ENCODE data around the gene ING2.

The ING2 gene

DNA sequence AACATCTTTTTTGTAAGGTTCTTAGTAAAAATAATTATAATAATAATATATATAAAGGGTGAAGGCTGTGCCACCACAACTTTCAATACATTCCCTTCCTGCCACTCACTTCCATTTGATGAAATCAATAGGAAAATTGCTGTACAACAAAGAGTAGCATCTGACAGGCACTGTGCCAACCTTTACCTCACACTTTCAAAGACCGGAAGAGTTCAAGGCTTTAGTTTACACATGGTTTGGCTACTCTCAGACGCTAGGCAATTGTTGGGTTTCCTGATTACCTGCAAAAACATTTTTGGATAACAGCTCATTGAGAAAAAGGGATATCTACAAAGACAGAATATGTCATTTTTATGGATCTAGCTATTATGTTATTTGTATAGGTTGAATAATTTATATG, 5.5 kb upstream of the ING2 start:
- WGBS (ENCODE audit: insufficient coverage): 83% methylated on average over 1 of the region's 2 CpGs

DNA sequence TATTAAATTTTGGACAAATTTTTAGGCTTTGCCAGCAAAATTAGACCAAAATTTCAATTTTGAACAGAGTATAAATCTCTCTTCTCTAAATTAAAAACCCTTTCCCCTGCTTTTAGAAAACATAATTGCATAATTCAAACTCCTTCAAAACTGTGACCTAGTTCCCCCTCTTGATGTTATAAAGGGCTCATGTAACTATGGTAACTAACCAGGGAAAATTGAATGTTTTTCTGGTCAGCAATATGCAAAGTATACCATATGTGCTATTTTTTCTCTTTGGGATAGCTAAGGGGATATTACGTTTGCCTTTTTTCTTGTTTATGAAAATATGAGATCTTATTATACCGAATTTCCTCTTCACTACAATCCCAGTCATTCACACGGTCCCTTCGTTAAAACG, 5.1 kb upstream of the ING2 start:
- Histone ChIP-seq H3K9me3 (ENCODE audit: control extremely low read depth in 1 of 5, control insufficient read depth in 4 of 5, insufficient read depth in 2 of 5, low read depth in 1 of 5, low read length in 4 of 5) (no peaks in the 10 kb centered on the region), H3K36me3 (ENCODE audit: control insufficient read depth in 4 of 4, insufficient read depth in 4 of 4, low read length in 3 of 4) (peaks cover 0 to 6% (median 1%) of the 10 kb centered on the region in 4 experiments), H3K27ac (ENCODE audit: insufficient read depth in 1 of 2, low read depth in 1 of 2, low read length in 2 of 2, poor library complexity in 1 of 2, severe bottlenecking in 2 of 2) (no peak overlapping the region), H3K4me1 (ENCODE audit: control extremely low read depth in 1 of 4, control insufficient read depth in 4 of 4, insufficient read depth in 4 of 4, low read length in 3 of 4) (peaks cover 8 to 24% (median 15%) of the 10 kb centered on the region in 4 experiments), H3K27me3 (replicated peaks in 2 of 5; ENCODE audit: control insufficient read depth in 4 of 5, insufficient read depth in 5 of 5, low read length in 4 of 5) (no peaks in the 10 kb centered on the region), H3K4me3 (ENCODE audit: control insufficient read depth in 1 of 7, extremely low read depth in 1 of 7, insufficient read depth in 4 of 7, low read depth in 2 of 7, low read length in 6 of 7) (no peak overlapping the region)
- POLR2A ChIA-PET: no interaction called here
- WGBS (ENCODE audit: insufficient coverage): no CpG with 5 or more reads among the region's 5 CpGs
- CTCF ChIA-PET: interaction anchor here (1.5 kb wide), 1 partner anchor 17 kb away, joined by 5 read pairs; no protein-coding TSS in a partner anchor
- DNase-seq: peak in 2 of 3 donors; percentile 44 to 45

More for the DNA sequence above, 5.5 kb upstream of the ING2 start:
- CTCF ChIA-PET: interaction anchor here (0.6 to 1.5 kb wide), 4 partner anchors 16 to 167 kb away, joined by 3 to 6 read pairs (median 4); no protein-coding TSS in a partner anchor
- H3K27ac ChIP-seq (ENCODE audit: insufficient read depth in 1 of 2, low read depth in 1 of 2, low read length in 2 of 2, poor library complexity in 1 of 2, severe bottlenecking in 2 of 2): no peak overlapping the region
- POLR2A ChIA-PET: no interaction called here
- peak in 2 of 3 donors; percentile 28 to 34 for DNase-seq
- peaks cover 8 to 24% (median 15%) of the 10 kb centered on the region in 4 experiments for H3K4me1 ChIP-seq (ENCODE audit: control extremely low read depth in 1 of 4, control insufficient read depth in 4 of 4, insufficient read depth in 4 of 4, low read length in 3 of 4)
- no peaks in the 10 kb centered on the region for H3K9me3 ChIP-seq (ENCODE audit: control extremely low read depth in 1 of 5, control insufficient read depth in 4 of 5, insufficient read depth in 2 of 5, low read depth in 1 of 5, low read length in 4 of 5)
- no peaks in the 10 kb centered on the region for H3K27me3 ChIP-seq (replicated peaks in 2 of 5; ENCODE audit: control insufficient read depth in 4 of 5, insufficient read depth in 5 of 5, low read length in 4 of 5)
- H3K4me3 ChIP-seq (ENCODE audit: control insufficient read depth in 1 of 7, extremely low read depth in 1 of 7, insufficient read depth in 4 of 7, low read depth in 2 of 7, low read length in 6 of 7): no peak overlapping the region
- peaks cover 0 to 10% (median 3%) of the 10 kb centered on the region in 4 experiments for H3K36me3 ChIP-seq (ENCODE audit: control insufficient read depth in 4 of 4, insufficient read depth in 4 of 4, low read length in 3 of 4)

DNA sequence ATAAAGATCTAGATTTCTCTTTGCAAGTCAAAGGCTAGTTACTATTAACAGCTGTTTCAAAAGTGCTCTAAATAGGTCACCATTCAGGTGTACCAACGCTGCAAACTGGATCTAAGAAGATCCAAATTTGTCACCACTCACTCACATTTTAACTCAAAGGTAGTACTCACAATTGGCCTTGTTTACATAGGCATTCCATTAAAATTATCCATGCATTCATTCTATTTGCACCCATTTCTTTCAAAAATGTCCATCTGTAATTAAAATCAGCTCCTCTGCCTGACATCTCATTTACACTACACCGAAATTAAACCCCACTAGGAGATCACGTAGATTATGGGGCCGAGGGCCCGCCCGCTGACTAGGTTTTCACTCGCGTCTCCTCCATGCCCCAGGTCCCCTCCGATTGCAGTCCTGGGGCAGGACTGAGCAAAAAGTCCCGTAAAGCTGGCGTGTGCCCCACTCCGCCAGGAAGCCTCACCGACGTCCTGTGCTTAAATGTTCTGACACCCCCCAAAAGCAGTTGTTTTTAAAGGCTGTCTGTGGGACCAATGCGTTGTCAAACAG, 1.3 kb upstream of the ING2 start:
- ChIA-PET CTCF (interaction anchor here (1.0 to 2.3 kb wide), 9 partner anchors 9 to 164 kb away, joined by 3 to 11 read pairs (median 4); no protein-coding TSS in a partner anchor), POLR2A (interaction anchor here (0.6 to 1.6 kb wide), 2 partner anchors 156 to 310 kb away, joined by 3 to 4 read pairs; no protein-coding TSS in a partner anchor)
- Histone ChIP-seq H3K36me3 (ENCODE audit: control insufficient read depth in 4 of 4, insufficient read depth in 4 of 4, low read length in 3 of 4) (no peaks in the 10 kb centered on the region), H3K9me3 (ENCODE audit: control extremely low read depth in 1 of 5, control insufficient read depth in 4 of 5, insufficient read depth in 2 of 5, low read depth in 1 of 5, low read length in 4 of 5) (no peaks in the 10 kb centered on the region), H3K27me3 (replicated peaks in 2 of 5; ENCODE audit: control insufficient read depth in 4 of 5, insufficient read depth in 5 of 5, low read length in 4 of 5) (no peaks in the 10 kb centered on the region), H3K4me3 (ENCODE audit: control insufficient read depth in 1 of 7, extremely low read depth in 1 of 7, insufficient read depth in 4 of 7, low read depth in 2 of 7, low read length in 6 of 7) (peak overlapping the region; percentile 79 to 99 (median 95)), H3K4me1 (ENCODE audit: control extremely low read depth in 1 of 4, control insufficient read depth in 4 of 4, insufficient read depth in 4 of 4, low read length in 3 of 4) (peaks cover 8 to 40% (median 26%) of the 10 kb centered on the region in 4 experiments), H3K27ac (ENCODE audit: insufficient read depth in 1 of 2, low read depth in 1 of 2, low read length in 2 of 2, poor library complexity in 1 of 2, severe bottlenecking in 2 of 2) (peak overlapping the region; percentile 73 to 97)
- no peak for DNase-seq
- 0% methylated on average over 12 of the region's 15 CpGs for WGBS (ENCODE audit: insufficient coverage)

DNA sequence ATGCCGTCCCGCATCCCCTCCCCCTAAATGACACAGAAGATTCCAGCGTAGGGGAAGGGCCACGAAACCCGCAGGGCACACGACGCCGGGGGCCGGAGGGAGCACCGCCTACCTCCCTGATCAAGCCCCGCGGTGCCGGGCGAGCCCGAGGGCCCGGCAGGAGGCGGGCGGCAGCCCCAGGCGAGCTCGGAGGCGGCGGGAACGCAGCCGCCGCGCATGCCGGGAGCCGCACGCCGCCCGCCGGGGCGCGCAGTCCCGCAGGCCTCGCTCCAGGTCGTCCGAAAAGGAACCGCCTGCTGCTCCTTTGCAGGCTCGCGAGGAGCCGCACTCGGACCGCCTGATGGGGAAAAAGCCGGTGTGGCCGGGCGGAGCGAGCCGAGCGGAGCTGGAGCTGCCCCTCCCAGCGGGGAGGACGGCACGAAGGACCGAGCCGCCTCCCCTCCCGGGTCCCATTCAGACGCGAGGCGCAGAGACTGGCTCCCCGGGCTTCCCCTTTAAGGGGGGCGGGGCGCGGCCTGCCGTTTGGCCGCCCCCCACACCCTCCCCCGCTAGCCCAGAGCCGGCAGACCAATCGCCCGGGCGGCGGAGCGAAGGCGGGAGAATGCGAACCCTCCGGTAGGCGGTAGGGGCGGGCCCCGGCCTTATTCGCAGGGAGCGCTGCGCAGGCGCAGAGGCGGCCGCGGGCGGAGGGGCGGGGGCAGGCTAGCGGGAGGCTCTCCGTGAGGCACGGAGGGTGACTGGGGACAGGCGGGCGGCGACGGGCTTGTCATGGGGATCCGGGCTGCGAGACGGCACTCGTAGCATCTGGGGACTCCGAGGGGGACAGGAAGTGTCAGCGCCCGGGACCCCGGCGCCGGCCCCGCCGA, 561 bp upstream of the ING2 start:
- ChIA-PET POLR2A (interaction anchor here (0.9 to 1.6 kb wide), 2 partner anchors 156 to 164 kb away, joined by 3 to 4 read pairs; no protein-coding TSS in a partner anchor), CTCF (interaction anchor here (0.8 to 2.3 kb wide), 7 partner anchors 10 to 99 kb away, joined by 3 to 11 read pairs (median 4); no protein-coding TSS in a partner anchor)
- Histone ChIP-seq H3K4me3 (ENCODE audit: control insufficient read depth in 1 of 7, extremely low read depth in 1 of 7, insufficient read depth in 4 of 7, low read depth in 2 of 7, low read length in 6 of 7) (peak overlapping the region; percentile 79 to 99 (median 95)), H3K9me3 (ENCODE audit: control extremely low read depth in 1 of 5, control insufficient read depth in 4 of 5, insufficient read depth in 2 of 5, low read depth in 1 of 5, low read length in 4 of 5) (no peaks in the 10 kb centered on the region), H3K36me3 (ENCODE audit: control insufficient read depth in 4 of 4, insufficient read depth in 4 of 4, low read length in 3 of 4) (no peaks in the 10 kb centered on the region), H3K27ac (ENCODE audit: insufficient read depth in 1 of 2, low read depth in 1 of 2, low read length in 2 of 2, poor library complexity in 1 of 2, severe bottlenecking in 2 of 2) (peak overlapping the region; percentile 95 to 97), H3K27me3 (replicated peaks in 2 of 5; ENCODE audit: control insufficient read depth in 4 of 5, insufficient read depth in 5 of 5, low read length in 4 of 5) (no peaks in the 10 kb centered on the region), H3K4me1 (ENCODE audit: control extremely low read depth in 1 of 4, control insufficient read depth in 4 of 4, insufficient read depth in 4 of 4, low read length in 3 of 4) (peaks cover 8 to 45% (median 26%) of the 10 kb centered on the region in 4 experiments)
- 0% methylated on average over 86 of the region's 106 CpGs for WGBS (ENCODE audit: insufficient coverage)
- peak; percentile 97 to 99 (median 99) for DNase-seq

DNA sequence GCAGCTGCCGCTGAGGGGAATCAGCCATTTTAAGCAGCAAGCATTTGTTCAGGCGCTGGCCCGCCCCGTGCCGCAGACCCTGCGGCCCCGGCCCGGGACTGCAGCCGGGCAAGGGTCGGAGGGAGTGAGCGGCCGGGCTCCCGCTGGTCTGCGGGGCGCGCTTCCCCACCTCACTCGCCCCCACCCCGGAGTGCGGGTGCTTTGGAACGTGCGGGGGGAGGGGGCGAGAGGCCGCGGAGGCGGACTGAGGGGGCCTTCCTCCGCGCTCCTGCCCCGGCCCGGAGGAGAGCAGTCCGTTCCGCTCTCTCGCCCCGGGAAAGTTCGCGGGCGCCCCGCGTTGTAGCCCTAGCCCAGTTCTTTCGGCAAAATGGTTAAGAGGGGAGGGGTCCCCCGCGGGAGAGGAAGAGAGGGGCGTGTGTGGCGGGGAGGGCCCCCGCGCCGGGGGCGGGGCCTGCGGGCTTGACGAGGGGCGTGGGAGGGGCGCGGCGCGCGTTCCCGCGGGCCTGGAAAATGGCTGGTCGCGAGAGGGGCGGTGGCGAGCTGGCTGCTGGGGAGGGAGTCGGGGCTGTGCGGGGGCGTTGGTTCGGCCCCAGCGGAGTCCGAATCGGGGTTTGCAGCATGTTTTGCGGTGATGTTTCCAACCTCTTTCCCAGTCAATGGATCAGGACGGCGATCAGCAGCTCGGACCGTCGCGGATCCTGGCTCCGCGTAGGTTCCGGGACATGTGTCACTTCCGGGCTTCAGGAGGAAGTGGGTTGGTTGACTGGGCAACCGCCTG, 942 bp downstream of the ING2 start:
- ChIA-PET CTCF (no interaction called here), POLR2A (interaction anchor here (0.9 kb wide), 1 partner anchor 155 kb away, joined by 3 read pairs; no protein-coding TSS in a partner anchor)
- H3K36me3 ChIP-seq (ENCODE audit: control insufficient read depth in 4 of 4, insufficient read depth in 4 of 4, low read length in 3 of 4): peaks cover 4 to 8% (median 5%) of the 10 kb centered on the region in 4 experiments
- peak; percentile 92 to 96 (median 94) for DNase-seq
- no peaks in the 10 kb centered on the region for H3K27me3 ChIP-seq (replicated peaks in 2 of 5; ENCODE audit: control insufficient read depth in 4 of 5, insufficient read depth in 5 of 5, low read length in 4 of 5)
- peak overlapping the region; percentile 95 to 97 for H3K27ac ChIP-seq (ENCODE audit: insufficient read depth in 1 of 2, low read depth in 1 of 2, low read length in 2 of 2, poor library complexity in 1 of 2, severe bottlenecking in 2 of 2)
- 0% methylated on average over 46 of the region's 80 CpGs for WGBS (ENCODE audit: insufficient coverage)
- peaks cover 8 to 43% (median 22%) of the 10 kb centered on the region in 4 experiments for H3K4me1 ChIP-seq (ENCODE audit: control extremely low read depth in 1 of 4, control insufficient read depth in 4 of 4, insufficient read depth in 4 of 4, low read length in 3 of 4)
- H3K4me3 ChIP-seq (ENCODE audit: control insufficient read depth in 1 of 7, extremely low read depth in 1 of 7, insufficient read depth in 4 of 7, low read depth in 2 of 7, low read length in 6 of 7): peak overlapping the region; percentile 71 to 99 (median 95)
- no peaks in the 10 kb centered on the region for H3K9me3 ChIP-seq (ENCODE audit: control extremely low read depth in 1 of 5, control insufficient read depth in 4 of 5, insufficient read depth in 2 of 5, low read depth in 1 of 5, low read length in 4 of 5)

DNA sequence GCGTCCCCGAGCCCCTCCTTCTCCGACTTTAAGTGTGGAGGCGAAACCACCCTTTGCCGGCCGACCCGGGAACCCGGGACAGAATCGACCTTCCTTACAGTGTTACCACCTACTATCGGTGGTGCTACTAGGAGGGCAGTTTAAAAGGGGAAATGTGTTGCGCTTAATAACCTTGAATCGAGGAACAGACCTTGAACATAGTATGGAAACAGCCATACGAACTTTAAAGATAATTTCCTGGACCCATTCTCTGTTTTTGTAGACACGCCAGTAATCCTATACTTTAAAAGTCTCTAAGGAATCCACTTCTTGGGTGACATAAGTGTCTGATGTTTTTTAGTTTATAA, 1.5 kb downstream of the ING2 start:
- CTCF ChIA-PET: interaction anchor here (1.2 to 1.3 kb wide), 2 partner anchors 12 to 38 kb away, joined by 3 read pairs; no protein-coding TSS in a partner anchor
- Histone ChIP-seq H3K4me1 (ENCODE audit: control extremely low read depth in 1 of 4, control insufficient read depth in 4 of 4, insufficient read depth in 4 of 4, low read length in 3 of 4) (peaks cover 8 to 43% (median 22%) of the 10 kb centered on the region in 4 experiments), H3K27ac (ENCODE audit: insufficient read depth in 1 of 2, low read depth in 1 of 2, low read length in 2 of 2, poor library complexity in 1 of 2, severe bottlenecking in 2 of 2) (peak overlapping the region; percentile 95 to 97), H3K9me3 (ENCODE audit: control extremely low read depth in 1 of 5, control insufficient read depth in 4 of 5, insufficient read depth in 2 of 5, low read depth in 1 of 5, low read length in 4 of 5) (no peaks in the 10 kb centered on the region), H3K4me3 (ENCODE audit: control insufficient read depth in 1 of 7, extremely low read depth in 1 of 7, insufficient read depth in 4 of 7, low read depth in 2 of 7, low read length in 6 of 7) (peak overlapping the region; percentile 71 to 99 (median 95)), H3K27me3 (replicated peaks in 2 of 5; ENCODE audit: control insufficient read depth in 4 of 5, insufficient read depth in 5 of 5, low read length in 4 of 5) (no peaks in the 10 kb centered on the region), H3K36me3 (ENCODE audit: control insufficient read depth in 4 of 4, insufficient read depth in 4 of 4, low read length in 3 of 4) (peaks cover 7 to 12% (median 10%) of the 10 kb centered on the region in 4 experiments)
- no peak for DNase-seq
- POLR2A ChIA-PET: interaction anchor here (0.6 to 0.9 kb wide), 2 partner anchors 56 to 154 kb away, joined by 3 read pairs; no protein-coding TSS in a partner anchor
- WGBS (ENCODE audit: insufficient coverage): 0% methylated on average over 7 of the region's 14 CpGs
